MCF 10A (cell line): Measurements from ENCODE around the gene TRPC4AP. TPM values are rescaled to one million over a fixed set of nuclear protein-coding genes. Genes with fewer than 3 reads are reported as not detected.

Experiments used
- BruUV-seq: library from RNA; stranded (reverse); fragments of 400-500 nt; replicated peaks from 2 replicates; lab custom pipeline; 2021; lab: Mats Ljungman, UMichigan
- CTCF ChIA-PET: fragments of 300-600 bp; sonication (Branson Sonifier 250); formaldehyde crosslinking; extraction: SDS; loops from one replicate; lab custom pipeline; 2021; ENCODE audit warnings: antibody characterized with exemption, inconsistent platforms; lab: Yijun Ruan, JAX
- POLR2A ChIA-PET: fragments of 300-600, 350-650 bp; sonication (Branson Sonifier 250); formaldehyde crosslinking; extraction: SDS; loops from one replicate; lab custom pipeline; 2020; ENCODE audit warnings: antibody characterized with exemption, inconsistent platforms; lab: Yijun Ruan, JAX
- DNase-seq: peaks from one replicate; pipeline ENCODE4 v3.0.0-alpha.2; 2018; ENCODE audit not compliant: unreplicated experiment
- H3K27ac Mint-ChIP-seq: one replicate; pipeline ENCODE4 v1.8.0; 2022; ENCODE audit warnings: mild to moderate bottlenecking, low read depth, mixed read lengths; ENCODE audit not compliant: unreplicated experiment
- H3K27me3 Mint-ChIP-seq: one replicate; pipeline ENCODE4 v1.8.0; 2022; ENCODE audit warnings: mixed read lengths; ENCODE audit not compliant: insufficient read depth, unreplicated experiment
- H3K36me3 Mint-ChIP-seq: one replicate; pipeline ENCODE4 v1.8.0; 2022; ENCODE audit warnings: mild to moderate bottlenecking, moderate library complexity, mixed read lengths; ENCODE audit not compliant: insufficient read depth, unreplicated experiment
- H3K4me1 Mint-ChIP-seq: one replicate; pipeline ENCODE4 v1.8.0; 2022; ENCODE audit warnings: mixed read lengths; ENCODE audit not compliant: insufficient read depth, unreplicated experiment
- H3K4me3 Mint-ChIP-seq: one replicate; pipeline ENCODE4 v1.8.0; 2022; ENCODE audit warnings: mild to moderate bottlenecking, moderate library complexity, mixed read lengths; ENCODE audit not compliant: unreplicated experiment
- H3K9me3 Mint-ChIP-seq: one replicate; pipeline ENCODE4 v1.8.0; 2022; ENCODE audit warnings: mixed read lengths; ENCODE audit not compliant: unreplicated experiment
- CTCF ChIP-seq: fragments of 200-600 bp; IDR thresholded peaks from one replicate; pipeline ENCODE4 v1.8.0; 2022; ENCODE audit warnings: antibody characterized with exemption, mild to moderate bottlenecking; ENCODE audit not compliant: unreplicated experiment
- intact Hi-C: fragments of 100-400 bp; cut with micrococcal nuclease; formaldehyde crosslinking; loops from 2 replicates; pipeline ENCODE4 v1.14.1; 2022
- total RNA-seq: library from RNA; stranded (reverse); gene quantifications from 2 replicates; pipeline ENCODE4 v1.2.3, GENCODE V29; 2022

The TRPC4AP gene
- total RNA-seq, 1 experiment from 2014 or later, result 51.8 TPM

- intact Hi-C loops, result no loop called here
- peaks cover 50% of the 10 kb centered on the region for H3K36me3 Mint-ChIP-seq
- POLR2A ChIA-PET, result interaction anchor here (0.7 to 1.9 kb wide), 6 partner anchors 8 to 82 kb away, joined by 3 to 6 read pairs (median 3); partner anchors contain the start of gene EDEM2
Measured at GRCh38 chr20:35065181-35065580, 27.4 kb downstream of the TRPC4AP start.

GRCh38 chr20:35063168-35063567 lies 29.4 kb downstream of the TRPC4AP start:
- H3K4me3 Mint-ChIP-seq, result no peak overlapping the region
- H3K4me1 Mint-ChIP-seq, result no peaks in the 10 kb centered on the region
- DNase-seq, result no peak
- peaks cover 56% of the 10 kb centered on the region for H3K36me3 Mint-ChIP-seq
- ChIA-PET POLR2A (interaction anchor here (0.8 to 1.9 kb wide), 4 partner anchors 9 to 23 kb away, joined by 3 to 6 read pairs (median 4); no protein-coding TSS in a partner anchor), CTCF (interaction anchor here (0.7 kb wide), 1 partner anchor 26 kb away, joined by 3 read pairs; no protein-coding TSS in a partner anchor)
- no peaks in the 10 kb centered on the region for H3K27me3 Mint-ChIP-seq
- no TSS peak for BruUV-seq
- TF ChIP-seq CTCF, result no peak
- peaks cover 9% of the 10 kb centered on the region for H3K9me3 Mint-ChIP-seq
- no peak overlapping the region for H3K27ac Mint-ChIP-seq
- intact Hi-C loops, result no loop called here

More at GRCh38 chr20:35065181-35065580, 27.4 kb downstream of the TRPC4AP start:
- H3K4me3 Mint-ChIP-seq, result no peak overlapping the region
- H3K4me1 Mint-ChIP-seq, result no peaks in the 10 kb centered on the region
- H3K9me3 Mint-ChIP-seq, result no peaks in the 10 kb centered on the region
- no TSS peak for BruUV-seq
- H3K27me3 Mint-ChIP-seq, result no peaks in the 10 kb centered on the region
- no peak overlapping the region for H3K27ac Mint-ChIP-seq
- CTCF ChIA-PET, result interaction anchor here (0.6 to 2.7 kb wide), 4 partner anchors 20 to 253 kb away, joined by 3 to 13 read pairs (median 4); no protein-coding TSS in a partner anchor
- DNase-seq, result no peak
- no peak for TF ChIP-seq CTCF

GRCh38 chr20:35062478-35062877 lies 30.1 kb downstream of the TRPC4AP start:
- no peaks in the 10 kb centered on the region for H3K27me3 Mint-ChIP-seq
- peaks cover 50% of the 10 kb centered on the region for H3K36me3 Mint-ChIP-seq
- TF ChIP-seq CTCF, result no peak
- no peak overlapping the region for H3K27ac Mint-ChIP-seq
- no peaks in the 10 kb centered on the region for H3K4me1 Mint-ChIP-seq
- intact Hi-C loops, result no loop called here
- BruUV-seq, result no TSS peak
- ChIA-PET POLR2A (no interaction called here), CTCF (interaction anchor here (0.7 to 1.0 kb wide), 2 partner anchors 12 to 62 kb away, joined by 3 read pairs; no protein-coding TSS in a partner anchor)
- no peak for DNase-seq
- H3K4me3 Mint-ChIP-seq, result no peak overlapping the region
- H3K9me3 Mint-ChIP-seq, result peaks cover 9% of the 10 kb centered on the region

GRCh38 chr20:35060168-35060567 lies 32.4 kb downstream of the TRPC4AP start:
- CTCF ChIA-PET, result no interaction called here

More at GRCh38 chr20:35060168-35060567, 32.4 kb downstream of the TRPC4AP start:
- intact Hi-C loops, result no loop called here
- peaks cover 48% of the 10 kb centered on the region for H3K36me3 Mint-ChIP-seq
- H3K27me3 Mint-ChIP-seq, result no peaks in the 10 kb centered on the region
- no TSS peak for BruUV-seq
- no peak overlapping the region for H3K4me3 Mint-ChIP-seq
- TF ChIP-seq CTCF, result no peak
- H3K27ac Mint-ChIP-seq, result no peak overlapping the region
- DNase-seq, result no peak
- POLR2A ChIA-PET, result interaction anchor here (0.8 kb wide), 1 partner anchor 31 kb away, joined by 3 read pairs; no protein-coding TSS in a partner anchor
- H3K9me3 Mint-ChIP-seq, result peaks cover 9% of the 10 kb centered on the region
- no peaks in the 10 kb centered on the region for H3K4me1 Mint-ChIP-seq
